ENCODE measurements around the gene HSPB7. TPM values are rescaled to one million over a fixed set of nuclear protein-coding genes. Genes with fewer than 3 reads are reported as not detected.

The HSPB7 gene
- polyA plus RNA-seq, 3 donors, result not detected

- Histone ChIP-seq H2AFZ (ENCODE audit: insufficient read depth, low read depth, low read length, poor library complexity, severe bottlenecking) (no peak overlapping the region), H4K20me1 (ENCODE audit: insufficient read depth, low read length) (peaks cover 61% of the 10 kb centered on the region), H3K9me3 (replicated peaks in 1 of 2; ENCODE audit: control insufficient read depth in 1 of 2, insufficient read depth in 1 of 2, low read length in 2 of 2) (peaks cover 0 to 4% of the 10 kb centered on the region in 2 donors), H3K4me1 (ENCODE audit: control insufficient read depth in 1 of 2, insufficient read depth in 2 of 2, low read length in 2 of 2) (peaks cover 23 to 38% of the 10 kb centered on the region in 2 donors), H3K27ac (ENCODE audit: low read depth in 1 of 2, low read length in 2 of 2) (peak overlapping the region in 1 of 2 donors; percentile 93), H3K27me3 (ENCODE audit: control insufficient read depth in 2 of 2, insufficient read depth in 2 of 2, low read length in 2 of 2) (no peaks in the 10 kb centered on the region), H3K4me3 (replicated peaks in 1 of 3; ENCODE audit: low read depth in 2 of 3, low read length in 3 of 3) (no peak overlapping the region), H3K36me3 (replicated peaks in 1 of 2; ENCODE audit: control insufficient read depth in 1 of 2, insufficient read depth in 2 of 2, low read length in 2 of 2) (peaks cover 30 to 42% of the 10 kb centered on the region in 2 donors), H3K4me2 (replicated peaks; ENCODE audit: extremely low read depth, low read length, poor library complexity, severe bottlenecking) (no peak overlapping the region), H3K9ac (ENCODE audit: insufficient read depth, low read length, poor library complexity, severe bottlenecking) (no peak overlapping the region), H3K79me2 (ENCODE audit: insufficient read depth, low read length) (peaks cover 77% of the 10 kb centered on the region)
- Mint-ChIP-seq H3K36me3 (peaks cover 49 to 71% of the 10 kb centered on the region in 2 donors), H3K27me3 (ENCODE audit: low read depth in 3 of 3) (peaks cover 0 to 2% (median 0%) of the 10 kb centered on the region in 3 donors), H3K9me3 (peaks cover 0 to 1% (median 0%) of the 10 kb centered on the region in 7 donors), H3K4me3 (no peak overlapping the region), H3K4me1 (peaks cover 41% of the 10 kb centered on the region), H3K27ac (peak overlapping the region in 5 of 7 donors; percentile 67 to 84 (median 75))
- DNase-seq, result no peak
- 100% methylated on average over 1 of the region's 6 CpGs for WGBS (ENCODE audit: insufficient coverage)
- intact Hi-C loops (cut with micrococcal nuclease), result loop anchor here in 1 of 2 donors (2.0 kb wide), 1 partner anchor 18 kb away; no protein-coding TSS in a partner anchor
- TF ChIP-seq CTCF (IDR thresholded peaks at IDR 0.05), result no peak
These were observed 50.9 kb downstream of the HSPB7 start for GRCh38 chr1:15966956-15967344.

- Histone ChIP-seq H3K9ac (ENCODE audit: insufficient read depth, low read length, poor library complexity, severe bottlenecking) (peak overlapping the region; percentile 60), H3K36me3 (replicated peaks in 1 of 2; ENCODE audit: control insufficient read depth in 1 of 2, insufficient read depth in 2 of 2, low read length in 2 of 2) (peaks cover 27 to 43% of the 10 kb centered on the region in 2 donors), H3K27me3 (ENCODE audit: control insufficient read depth in 2 of 2, insufficient read depth in 2 of 2, low read length in 2 of 2) (no peaks in the 10 kb centered on the region), H3K27ac (ENCODE audit: low read depth in 1 of 2, low read length in 2 of 2) (peak overlapping the region; percentile 81 to 93), H3K79me2 (ENCODE audit: insufficient read depth, low read length) (peaks cover 78% of the 10 kb centered on the region), H3K4me1 (ENCODE audit: control insufficient read depth in 1 of 2, insufficient read depth in 2 of 2, low read length in 2 of 2) (peaks cover 23 to 38% of the 10 kb centered on the region in 2 donors), H4K20me1 (ENCODE audit: insufficient read depth, low read length) (peaks cover 61% of the 10 kb centered on the region), H3K9me3 (replicated peaks in 1 of 2; ENCODE audit: control insufficient read depth in 1 of 2, insufficient read depth in 1 of 2, low read length in 2 of 2) (peaks cover 0 to 4% of the 10 kb centered on the region in 2 donors), H2AFZ (ENCODE audit: insufficient read depth, low read depth, low read length, poor library complexity, severe bottlenecking) (no peak overlapping the region), H3K4me2 (replicated peaks; ENCODE audit: extremely low read depth, low read length, poor library complexity, severe bottlenecking) (peak overlapping the region; percentile 33), H3K4me3 (replicated peaks in 1 of 3; ENCODE audit: low read depth in 2 of 3, low read length in 3 of 3) (peak overlapping the region in 1 of 3 experiments; percentile 19)
- Mint-ChIP-seq H3K27ac (peak overlapping the region; percentile 81 to 97 (median 87)), H3K4me1 (peaks cover 39% of the 10 kb centered on the region), H3K9me3 (peaks cover 0 to 1% (median 0%) of the 10 kb centered on the region in 7 donors), H3K27me3 (ENCODE audit: low read depth in 3 of 3) (peaks cover 0 to 2% (median 0%) of the 10 kb centered on the region in 3 donors), H3K4me3 (peak overlapping the region; percentile 9 to 14), H3K36me3 (peaks cover 53 to 73% of the 10 kb centered on the region in 2 donors)
- DNase-seq, result peak; percentile 91 to 95 (median 92)
- 9% methylated on average over 10 of the region's 18 CpGs for WGBS (ENCODE audit: insufficient coverage)
- intact Hi-C loops (cut with micrococcal nuclease), result loop anchor here in 1 of 2 donors (2.0 kb wide), 1 partner anchor 18 kb away; no protein-coding TSS in a partner anchor
- TF ChIP-seq CTCF (IDR thresholded peaks at IDR 0.05), result no peak
These were observed 51.5 kb downstream of the HSPB7 start for GRCh38 chr1:15966081-15966955.
